Endothelial cell of umbilical vein (primary cell): ENCODE results near the gene TAGLN2. TPM values are rescaled to one million over a fixed set of nuclear protein-coding genes. Genes with fewer than 3 reads are reported as not detected.

Experiments used
- BruUV-seq: library from RNA; stranded (reverse); fragments of 400-500 nt; replicated peaks from 2 replicates; lab custom pipeline; 2021; lab: Mats Ljungman, UMichigan
- CTCF ChIA-PET: fragments of 300-600, 350-600 bp; sonication (Branson Sonifier 250); formaldehyde crosslinking; loops from one replicate; lab custom pipeline; 2021; ENCODE audit warnings: antibody characterized with exemption, inconsistent platforms; lab: Charles Lee
- POLR2A ChIA-PET: fragments of 300-600, 350-600 bp; sonication (Branson Sonifier 250); formaldehyde crosslinking; loops from one replicate; lab custom pipeline; 2021; ENCODE audit warnings: antibody characterized with exemption, inconsistent platforms; lab: Charles Lee
- DNase-seq: peaks from one replicate; pipeline ENCODE4 v3.0.0-alpha.2; 2011; ENCODE audit warnings: low read depth, low spot score
- FAIRE-seq: peaks from 2 replicates; lab custom pipeline; 2011; peaks lifted over from hg19 to GRCh38; lab: Jason Lieb, UNC
- H2AFZ ChIP-seq: 2 replicates; pipeline ENCODE4 v1.6.0; 2012; ENCODE audit warnings: low read depth, low read length, control low read depth, inconsistent platforms
- H3K27ac ChIP-seq: 2 replicates; pipeline ENCODE4 v1.5.1; 2011; ENCODE audit warnings: low read depth, mild to moderate bottlenecking, control low read depth, low read length, moderate library complexity; ENCODE audit not compliant: insufficient read depth
- H3K27me3 ChIP-seq, 2 experiments: 2 replicates each; pipeline versions ENCODE4 v1.6.0 to v1.6.1; 2011; ENCODE audit warnings: low read length in 2 of 2, mixed read lengths in 1 of 2; ENCODE audit not compliant: control insufficient read depth in 2 of 2, insufficient read depth in 2 of 2
- H3K36me3 ChIP-seq, 2 experiments: 2 replicates in 1 of 2; 3 replicates in 1 of 2; pipeline ENCODE4 v1.5.1; 2011; ENCODE audit warnings: low read length in 2 of 2, mild to moderate bottlenecking in 1 of 2, moderate library complexity in 1 of 2; ENCODE audit not compliant: control insufficient read depth in 2 of 2, insufficient read depth in 2 of 2; ENCODE audit errors: extremely low read depth in 1 of 2
- H3K4me1 ChIP-seq: 3 replicates; pipeline ENCODE4 v1.5.1; 2011; ENCODE audit warnings: mild to moderate bottlenecking, low read length; ENCODE audit not compliant: control insufficient read depth, insufficient read depth; ENCODE audit errors: extremely low read depth
- H3K4me2 ChIP-seq: 2 replicates; pipeline ENCODE4 v1.6.1; 2011; ENCODE audit warnings: low read length, control low read depth, mixed read lengths; ENCODE audit not compliant: insufficient read depth
- H3K4me3 ChIP-seq, 3 experiments: fragments of 200-600 bp in 1 of 3; sonication (generic), shearing (Covaris generic) in 1 of 3; replicated peaks in 1 of 3; 2 replicates each; pipeline ENCODE4 v1.5.1; 2011 to 2016; ENCODE audit warnings: control low read depth in 3 of 3, low read length in 3 of 3, mild to moderate bottlenecking in 2 of 3, inconsistent platforms in 1 of 3, low read depth in 1 of 3, moderate library complexity in 1 of 3; ENCODE audit not compliant: insufficient read depth in 1 of 3
- H3K79me2 ChIP-seq: 2 replicates; pipeline ENCODE4 v1.6.0; 2012; ENCODE audit warnings: low read length, inconsistent platforms; ENCODE audit not compliant: control insufficient read depth, insufficient read depth
- H3K9ac ChIP-seq: replicated peaks from 2 replicates; pipeline ENCODE3; 2011; ENCODE audit warnings: low read length, control low read depth; ENCODE audit not compliant: insufficient read depth; ENCODE audit errors: extremely low read depth
- H3K9me1 ChIP-seq: replicated peaks from 3 replicates; pipeline ENCODE4 v1.6.0; 2011; ENCODE audit warnings: mild to moderate bottlenecking, low read length; ENCODE audit not compliant: control insufficient read depth, insufficient read depth; ENCODE audit errors: extremely low read depth
- H3K9me3 ChIP-seq: replicated peaks from 2 replicates; pipeline ENCODE4 v1.5.1; 2012; ENCODE audit warnings: low read length, inconsistent platforms; ENCODE audit not compliant: control insufficient read depth, insufficient read depth
- H4K20me1 ChIP-seq: replicated peaks from 2 replicates; pipeline ENCODE3; 2011; ENCODE audit warnings: mild to moderate bottlenecking, low read length; ENCODE audit not compliant: control insufficient read depth, insufficient read depth; ENCODE audit errors: extremely low read depth
- CTCF ChIP-seq, 2 donors: IDR thresholded peaks; 1 replicate in 1 of 2; 2 replicates in 1 of 2; pipeline ENCODE4 v1.5.1; 2011; ENCODE audit warnings: low read length in 2 of 2, mild to moderate bottlenecking in 2 of 2, moderate library complexity in 2 of 2, control low read depth in 1 of 2, inconsistent platforms in 1 of 2, low read depth in 1 of 2; ENCODE audit not compliant: insufficient read depth in 1 of 2; ENCODE audit errors: extremely low read depth in 1 of 2
- EZH2 ChIP-seq: IDR thresholded peaks from 2 replicates; pipeline ENCODE4 v1.6.1; 2012; ENCODE audit warnings: borderline replicate concordance, low read depth, mild to moderate bottlenecking, moderate library complexity, low read length, inconsistent platforms; ENCODE audit not compliant: severe bottlenecking
- FOS ChIP-seq: IDR thresholded peaks from 2 replicates; pipeline ENCODE4 v1.6.1; 2011; ENCODE audit warnings: mild to moderate bottlenecking, low read length, moderate library complexity, borderline replicate concordance; ENCODE audit not compliant: insufficient read depth
- GATA2 ChIP-seq: IDR thresholded peaks from 2 replicates; pipeline ENCODE4 v1.7.0; 2011; ENCODE audit warnings: low read depth, mild to moderate bottlenecking, moderate library complexity, mixed read lengths, low read length; ENCODE audit not compliant: insufficient read length, insufficient read depth
- JUN ChIP-seq: IDR thresholded peaks from 2 replicates; pipeline ENCODE4 v1.6.1; 2011; ENCODE audit warnings: borderline replicate concordance, low read depth; ENCODE audit not compliant: insufficient read length, insufficient read depth
- MAX ChIP-seq: IDR thresholded peaks from 2 replicates; pipeline ENCODE4 v1.6.1; 2011; ENCODE audit not compliant: insufficient read depth, insufficient read length
- MYC ChIP-seq: IDR thresholded peaks from one replicate; pipeline ENCODE4 v1.6.1; 2011; ENCODE audit warnings: mild to moderate bottlenecking, low read depth, low read length
- POLR2A ChIP-seq: IDR thresholded peaks from 2 replicates; pipeline ENCODE4 v1.6.1; 2012; ENCODE audit warnings: low read depth, mild to moderate bottlenecking, control low read depth, low read length
- POLR2AphosphoS5 ChIP-seq: IDR thresholded peaks from 2 replicates; pipeline ENCODE4 v1.6.1; 2012; ENCODE audit warnings: low read depth, mild to moderate bottlenecking, control low read depth, low read length, moderate library complexity; ENCODE audit not compliant: insufficient read depth
- dilution Hi-C: fragments of 300-500 bp; cut with MboI; formaldehyde crosslinking; loops from one replicate; pipeline ENCODE4 v1.15.0; 2019; ENCODE audit warnings: low sequenced_read_pairs; ENCODE audit not compliant: extremely low pct_ligation_motif_present
- intact Hi-C: fragments of 100-400 bp; cut with micrococcal nuclease; formaldehyde crosslinking; loops from one replicate; pipeline ENCODE4 v1.10.0; 2022
- polyA plus RNA-seq, 4 experiments: library from polyadenylated mRNA; depleted of rRNA in 3 of 4; stranded (reverse) in 3 of 4; unstranded in 1 of 4; fragments of >200 nt; gene quantifications; 2 replicates each; pipeline versions ENCODE4 v1.2.1 to v1.2.3, GENCODE V29; 2011 to 2012; ENCODE audit warnings: missing spikeins in 1 of 4
- total RNA-seq: library from RNA; stranded (reverse); gene quantifications from 2 replicates; pipeline ENCODE4 v1.2.3, GENCODE V29; 2021

Gene TAGLN2
- total and polyA plus RNA-seq, 2 donors (not counting 3 experiments of a cell fraction or from before 2014, with no cell fraction given): 646 to 1,279 TPM

- Histone ChIP-seq H3K4me3 (no peak overlapping the region), H3K4me1 (no peaks in the 10 kb centered on the region), H3K9ac (no peak overlapping the region), H4K20me1 (no peaks in the 10 kb centered on the region), H3K9me3 (no peaks in the 10 kb centered on the region), H2AFZ (no peak overlapping the region), H3K9me1 (no peaks in the 10 kb centered on the region), H3K27ac (no peak overlapping the region), H3K27me3 (peaks cover 10 to 24% of the 10 kb centered on the region in 2 experiments), H3K4me2 (no peak overlapping the region), H3K79me2 (no peaks in the 10 kb centered on the region), H3K36me3 (no peaks in the 10 kb centered on the region)
- ChIA-PET POLR2A (no interaction called here), CTCF (interaction anchor here (1.8 kb wide), 1 partner anchor 39 kb away, joined by 7 read pairs; no protein-coding TSS in a partner anchor)
- DNase-seq (no peak), FAIRE-seq (no peak)
- BruUV-seq: no TSS peak
- dilution Hi-C loops: no loop called here
- intact Hi-C loops: no loop called here
- TF ChIP-seq JUN: no peak
- TF ChIP-seq POLR2AphosphoS5: no peak
- no peak for TF ChIP-seq EZH2
- TF ChIP-seq CTCF (IDR thresholded peaks at IDR 0.05; ENCODE audit: extremely low read depth in 1 of 2, insufficient read depth in 1 of 2, low read depth in 1 of 2, low read length in 2 of 2): no peak
- no peak for TF ChIP-seq MAX
- TF ChIP-seq FOS: no peak
- TF ChIP-seq POLR2A: no peak
- no peak for TF ChIP-seq MYC
- TF ChIP-seq GATA2: no peak
These were observed 43.6 kb upstream of the TAGLN2 start for GRCh38 chr1:159968901-159969300.
